Measurements from ENCODE around the gene RALB. TPM values are rescaled to one million over a fixed set of nuclear protein-coding genes. Genes with fewer than 3 reads are reported as not detected.

Gene RALB
- total RNA-seq, 1 experiment from 2014 or later: 17.1 TPM

DNA sequence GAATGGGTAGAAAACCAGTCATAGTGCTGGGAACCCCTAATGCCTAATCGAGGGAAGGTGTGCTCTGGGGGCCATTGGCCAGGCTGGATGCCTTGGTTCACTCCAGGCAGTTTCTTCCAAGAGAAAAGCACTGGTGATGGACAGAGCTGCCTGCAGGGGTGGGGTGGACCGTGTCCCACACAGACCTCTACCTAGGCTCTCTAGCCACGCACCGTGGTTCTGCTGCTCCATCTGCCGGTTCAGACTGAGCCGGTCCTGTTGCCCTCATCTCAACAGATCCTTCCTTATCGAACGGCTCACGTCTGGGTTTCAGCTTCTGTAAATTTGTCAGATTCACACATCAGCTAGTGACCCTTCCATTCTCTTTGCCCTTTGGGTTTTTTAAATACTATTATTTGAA lies 46.4 kb downstream of the RALB start:
- no peak overlapping the region for H3K4me3 Mint-ChIP-seq
- ChIA-PET CTCF (interaction anchor here (0.5 to 2.7 kb wide), 5 partner anchors 14 to 179 kb away, joined by 4 to 10 read pairs (median 5); no protein-coding TSS in a partner anchor), POLR2A (no interaction called here)
- no peak for DNase-seq (ENCODE audit: low spot score)
- H3K27me3 Mint-ChIP-seq (ENCODE audit: low read depth): peaks cover 4% of the 10 kb centered on the region
- peaks cover 6% of the 10 kb centered on the region; the same call in 1 of the 2 replicates for H3K36me3 Mint-ChIP-seq
- ATAC-seq: no peak
- no peaks in the 10 kb centered on the region for H3K9me3 Mint-ChIP-seq
- peaks cover 5% of the 10 kb centered on the region for H3K4me1 Mint-ChIP-seq
- TF ChIP-seq ZNF232 (CRISPR knock-in tag; IDR thresholded peaks at IDR 0.05) (no peak), ZNF317 (CRISPR knock-in tag; IDR thresholded peaks at IDR 0.05; ENCODE audit: borderline replicate concordance, low read depth) (no peak), PRRX2 (CRISPR knock-in tag; IDR thresholded peaks at IDR 0.05) (no peak), KAT7 (CRISPR knock-in tag; IDR thresholded peaks at IDR 0.05; ENCODE audit: borderline replicate concordance) (no peak), ELF4 (CRISPR knock-in tag; IDR thresholded peaks at IDR 0.05; ENCODE audit: low read depth) (no peak), ZNF263 (CRISPR knock-in tag; IDR thresholded peaks at IDR 0.05; ENCODE audit: low read depth) (no peak), PRDM15 (CRISPR knock-in tag; IDR thresholded peaks at IDR 0.05) (no peak), AFF4 (CRISPR knock-in tag; IDR thresholded peaks at IDR 0.05; ENCODE audit: borderline replicate concordance) (no peak), CREB1 (CRISPR knock-in tag; IDR thresholded peaks at IDR 0.05) (no peak), NR1H2 (CRISPR knock-in tag; IDR thresholded peaks at IDR 0.05) (no peak), NR2C2 (CRISPR knock-in tag; IDR thresholded peaks at IDR 0.05) (no peak), ZBTB21 (CRISPR knock-in tag; IDR thresholded peaks at IDR 0.05; ENCODE audit: borderline replicate concordance) (no peak), CDX4 (CRISPR knock-in tag; IDR thresholded peaks at IDR 0.05; ENCODE audit: borderline replicate concordance) (no peak)
- H3K27ac Mint-ChIP-seq: no peak overlapping the region

- Mint-ChIP-seq H3K9me3 (no peaks in the 10 kb centered on the region), H3K4me1 (0 out of 2 replicates have a peak, but pooled peaks cover 4% of the 10 kb centered on the region), H3K27ac (no peak overlapping the region), H3K27me3 (ENCODE audit: low read depth) (peaks cover 4% of the 10 kb centered on the region), H3K36me3 (peaks cover 6% of the 10 kb centered on the region; the same call in 1 of the 2 replicates), H3K4me3 (no peak overlapping the region)
- DNase-seq (ENCODE audit: low spot score) (no peak), ATAC-seq (no peak)
- ChIA-PET POLR2A (no interaction called here), CTCF (interaction anchor here (1.3 to 2.7 kb wide), 3 partner anchors 16 to 124 kb away, joined by 4 to 10 read pairs (median 5); no protein-coding TSS in a partner anchor)
- TF ChIP-seq ZNF138 (CRISPR knock-in tag; conservative IDR thresholded peaks at IDR 0.05) (no peak), ERG (CRISPR knock-in tag; IDR thresholded peaks at IDR 0.05) (no peak), ZNF416 (CRISPR knock-in tag; IDR thresholded peaks at IDR 0.05) (no peak), ZNF219 (CRISPR knock-in tag; IDR thresholded peaks at IDR 0.05; ENCODE audit: borderline replicate concordance) (no peak), ZNF532 (CRISPR knock-in tag; IDR thresholded peaks at IDR 0.05; ENCODE audit: borderline replicate concordance) (no peak), IRF2 (CRISPR knock-in tag; IDR thresholded peaks at IDR 0.05; ENCODE audit: borderline replicate concordance, low read depth) (no peak)
- TF ChIP-seq, protein P1, sequence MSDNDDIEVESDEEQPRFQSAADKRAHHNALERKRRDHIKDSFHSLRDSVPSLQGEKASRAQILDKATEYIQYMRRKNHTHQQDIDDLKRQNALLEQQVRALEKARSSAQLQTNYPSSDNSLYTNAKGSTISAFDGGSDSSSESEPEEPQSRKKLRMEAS (CRISPR knock-in tag; IDR thresholded peaks at IDR 0.05): no peak
Measured at GRCh38 chr2:120299561-120299960, 46.9 kb downstream of the RALB start.
